A549 treated with CpdA at 1 μM for 4 hours (cell line): ENCODE measurements around the gene CKAP2L. TPM values are rescaled to one million over a fixed set of nuclear protein-coding genes. Genes with fewer than 3 reads are reported as not detected.

Experiments used
- total RNA-seq: library from RNA; stranded (reverse); fragments of 200-300 nt; extraction: Qiagen RNA extraction; gene quantifications from 5 replicates; pipeline ENCODE4 v1.2.3, GENCODE V29; 2022; ENCODE audit warnings: low read depth

CKAP2L gene, protein sequence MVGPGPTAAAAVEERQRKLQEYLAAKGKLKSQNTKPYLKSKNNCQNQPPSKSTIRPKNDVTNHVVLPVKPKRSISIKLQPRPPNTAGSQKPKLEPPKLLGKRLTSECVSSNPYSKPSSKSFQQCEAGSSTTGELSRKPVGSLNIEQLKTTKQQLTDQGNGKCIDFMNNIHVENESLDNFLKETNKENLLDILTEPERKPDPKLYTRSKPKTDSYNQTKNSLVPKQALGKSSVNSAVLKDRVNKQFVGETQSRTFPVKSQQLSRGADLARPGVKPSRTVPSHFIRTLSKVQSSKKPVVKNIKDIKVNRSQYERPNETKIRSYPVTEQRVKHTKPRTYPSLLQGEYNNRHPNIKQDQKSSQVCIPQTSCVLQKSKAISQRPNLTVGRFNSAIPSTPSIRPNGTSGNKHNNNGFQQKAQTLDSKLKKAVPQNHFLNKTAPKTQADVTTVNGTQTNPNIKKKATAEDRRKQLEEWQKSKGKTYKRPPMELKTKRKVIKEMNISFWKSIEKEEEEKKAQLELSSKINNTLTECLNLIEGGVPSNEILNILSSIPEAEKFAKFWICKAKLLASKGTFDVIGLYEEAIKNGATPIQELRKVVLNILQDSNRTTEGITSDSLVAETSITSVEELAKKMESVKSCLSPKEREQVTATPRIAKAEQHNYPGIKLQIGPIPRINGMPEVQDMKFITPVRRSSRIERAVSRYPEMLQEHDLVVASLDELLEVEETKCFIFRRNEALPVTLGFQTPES
- total RNA-seq: 11.5 to 19.6 TPM (median 13.8 TPM) in 5 replicates

DNA sequence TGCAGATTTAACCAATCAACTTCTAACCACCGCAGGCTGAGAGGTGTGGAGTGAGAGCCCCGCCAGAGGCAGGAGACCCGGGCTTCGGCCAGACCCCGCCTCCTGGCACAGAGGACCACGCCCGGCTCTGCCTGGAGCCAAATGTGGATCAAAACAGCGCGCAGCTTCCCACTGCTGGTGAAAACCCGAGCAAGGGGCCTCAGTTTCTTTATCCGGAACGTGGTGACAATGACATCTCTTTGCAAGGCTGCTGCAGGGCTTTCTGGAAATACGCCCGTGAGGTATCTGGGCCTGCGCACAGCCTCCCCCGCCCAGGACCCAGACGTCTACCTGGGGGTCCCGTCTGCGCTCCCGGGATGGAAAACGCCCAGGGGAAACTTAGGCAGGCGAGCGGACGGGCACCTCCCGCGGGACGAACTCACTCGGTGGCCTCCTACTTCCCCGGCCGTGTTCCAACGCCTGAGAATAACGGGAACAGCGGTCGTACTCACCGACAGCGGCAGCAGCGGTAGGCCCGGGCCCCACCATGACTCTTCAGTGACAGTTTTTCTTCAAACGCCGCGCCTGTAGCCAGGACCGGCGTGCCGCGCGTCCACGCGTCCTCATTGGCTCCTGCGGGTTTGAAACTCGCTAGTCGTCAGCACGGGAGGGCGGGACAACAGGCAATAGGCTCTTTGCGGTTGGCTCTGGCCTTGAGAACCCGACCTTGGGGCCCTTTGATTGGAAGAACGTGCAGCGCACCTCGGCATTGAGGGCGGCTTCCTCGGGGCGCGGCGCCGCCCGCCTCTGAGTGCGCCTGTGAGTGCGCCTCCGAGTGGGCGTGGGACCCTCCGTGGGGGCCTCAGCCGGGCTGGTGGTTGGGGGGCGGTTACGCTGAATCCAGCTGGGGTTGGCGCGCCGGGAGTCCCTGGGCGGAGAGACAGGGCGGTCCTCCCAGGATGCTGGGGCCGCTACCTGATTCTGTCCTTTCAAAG, at the start of gene CKAP2L:
TSS of gene CKAP2L (minus strand) at position 539 of the 974 bp plus-strand sequence. CDS start at position 528, 11 bp downstream.

DNA sequence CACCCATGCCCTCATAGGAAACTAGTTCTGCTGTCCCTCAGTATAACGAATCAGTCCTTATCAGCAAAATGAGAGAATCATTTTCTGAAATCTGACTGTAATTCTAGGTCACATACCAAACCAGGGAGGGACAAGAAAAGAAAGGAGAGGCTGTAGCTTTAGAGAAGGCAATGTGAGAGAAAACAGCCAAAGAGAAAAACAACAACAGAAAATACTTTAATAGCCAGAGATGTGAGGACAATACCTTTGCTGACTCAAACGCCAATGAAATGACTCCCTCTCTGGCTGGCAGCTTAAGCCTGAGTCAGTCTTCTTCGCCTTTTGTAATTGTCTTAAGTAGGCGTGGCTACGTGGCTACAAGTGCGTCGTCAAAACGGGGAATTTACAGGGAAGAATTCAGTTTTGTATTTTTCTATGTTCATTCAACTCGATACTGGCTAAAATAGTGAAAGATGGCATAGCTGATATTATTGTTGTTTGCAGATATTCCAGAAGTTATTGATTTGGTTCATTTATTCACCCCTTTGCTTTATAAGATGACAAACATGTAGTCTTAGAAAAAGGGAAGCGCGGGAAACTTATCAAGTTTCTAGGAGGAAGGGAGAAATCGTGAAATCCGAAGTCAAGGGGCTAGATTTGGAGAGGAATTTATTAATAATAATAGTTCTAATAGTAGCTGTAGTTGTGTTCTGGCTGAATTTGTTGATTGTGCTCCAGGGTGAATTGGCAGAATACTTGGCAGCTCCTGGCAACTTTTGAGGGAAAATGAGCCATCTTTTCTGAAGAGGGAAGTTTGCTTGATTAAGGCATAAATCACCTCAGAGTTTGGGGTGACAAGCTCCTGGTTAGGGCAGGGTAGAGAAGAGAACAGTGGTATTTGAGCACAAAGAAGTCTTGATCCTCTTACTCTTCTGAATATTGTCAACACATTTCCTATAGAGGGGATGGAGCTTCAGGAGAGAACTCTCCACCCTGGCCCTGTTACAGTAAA, 20.1 kb upstream of the CKAP2L start, which contains the start of gene IL1A:
TSS of gene IL1A (minus strand) at position 295 of the 991 bp plus-strand sequence. CDS start 723 bp downstream, outside the sequence.

GRCh38 chr2:112720785-112721184, 43.6 kb downstream of the CKAP2L start, which contains the start of gene NT5DC4:
NT5DC4 (plus strand) TSS chr2:112721020; CDS start chr2:112721080, 60 bp downstream.

Other genes with a start within 250 kb of the CKAP2L start
- gene POLR1B, start 222.1 kb downstream of the CKAP2L start, total RNA-seq: 23.4 to 27.8 TPM (median 24.4 TPM) in 5 replicates
- 59.0 to 74.0 TPM (median 60.3 TPM) in 5 replicates for gene CHCHD5, start 180.0 kb downstream of the CKAP2L start, total RNA-seq
- gene SLC20A1, start 118.7 kb downstream of the CKAP2L start, total RNA-seq: 121 to 142 TPM (median 131 TPM) in 5 replicates
- gene NT5DC4, start 43.6 kb downstream of the CKAP2L start, total RNA-seq: 0.49 TPM in 1 of 5 replicates, not detected in the others
- 0.12 to 0.16 TPM (median 0.14 TPM) in 4 of 5 replicates, not detected in the other for gene IL1A, start 19.9 kb upstream of the CKAP2L start, total RNA-seq
- gene IL1B, start 72.2 kb upstream of the CKAP2L start, total RNA-seq: 0.09 to 0.40 TPM (median 0.24 TPM) in 5 replicates
- not detected in 5 replicates for gene IL37, start 146.6 kb upstream of the CKAP2L start, total RNA-seq
- gene IL36G, start 213.4 kb upstream of the CKAP2L start, total RNA-seq: 0.10 TPM in 1 of 5 replicates, not detected in the others
- not detected in 5 replicates for gene IL36A, start 240.8 kb upstream of the CKAP2L start, total RNA-seq